ENCODE data around the gene FBXO4. TPM values are rescaled to one million over a fixed set of nuclear protein-coding genes. Genes with fewer than 3 reads are reported as not detected.
"Not testable (repeated sequence)": the region's sequence is repeated elsewhere in the genome, so short reads cannot be mapped to it uniquely, and the experiment has no call there.

Gene FBXO4
- polyA plus RNA-seq, 3 donors = 8.5 to 17.5 (median 9.4) TPM

DNA sequence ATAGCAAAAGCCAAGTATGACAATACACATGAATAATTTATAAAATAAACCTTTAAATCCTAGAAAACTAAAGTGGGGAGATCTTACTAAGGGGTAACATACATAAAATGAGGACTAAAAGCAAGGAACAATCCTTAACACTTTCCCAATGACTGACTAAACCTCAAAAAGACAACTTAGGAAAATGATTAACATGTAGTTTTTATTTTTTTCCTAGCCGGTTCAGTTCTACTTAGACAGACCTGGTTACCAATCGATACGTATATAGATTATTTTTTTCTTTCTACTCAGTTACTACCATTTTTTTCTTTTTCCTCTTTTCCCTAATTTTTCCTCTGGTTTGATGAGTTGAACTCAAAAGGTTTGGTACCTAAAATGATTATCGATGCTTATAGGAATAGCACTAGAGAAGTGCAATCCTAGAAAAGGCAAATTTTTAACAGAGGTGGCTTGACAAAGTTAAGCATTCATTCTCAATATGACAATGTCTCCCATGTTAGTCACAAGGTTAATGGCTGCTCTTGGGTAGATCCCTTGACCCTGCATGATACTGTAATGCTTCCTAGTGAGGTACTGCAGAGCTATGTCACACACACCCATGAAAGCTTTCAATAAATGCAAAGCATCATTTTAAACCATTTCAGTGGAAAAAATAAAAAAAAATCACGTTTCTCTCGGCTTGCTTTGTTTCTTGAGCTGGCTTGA, 41.5 kb downstream of the FBXO4 start:
- WGBS, 3 donors = 78 to 82% (median 79%) methylated on average over 6 of the region's 6 CpGs
- no peak overlapping the region for H3K27ac ChIP-seq (ENCODE audit: low read depth, low read length)

DNA sequence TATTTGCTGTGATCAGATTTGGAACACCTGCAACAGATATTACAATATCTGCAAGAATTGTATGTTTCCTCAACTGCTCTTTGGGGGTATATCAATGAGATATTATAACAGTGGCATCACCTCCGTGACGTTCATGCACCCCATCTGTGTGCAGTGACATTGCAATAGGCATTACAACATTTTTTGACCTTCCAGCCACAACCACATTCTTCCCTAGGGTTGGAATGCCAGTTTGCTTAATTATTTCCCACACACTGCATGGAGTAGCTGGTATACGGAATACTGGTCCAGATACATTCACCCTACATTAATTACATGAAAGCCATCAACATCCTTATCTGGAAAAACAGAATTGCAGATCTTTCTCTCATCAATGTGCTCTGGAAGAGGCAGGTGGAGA, 42.3 kb downstream of the FBXO4 start:
- WGBS, 3 donors = 60 to 87% (median 86%) methylated on average over 3 of the region's 3 CpGs
- H3K27ac ChIP-seq (ENCODE audit: low read depth, low read length) = no peak overlapping the region

DNA sequence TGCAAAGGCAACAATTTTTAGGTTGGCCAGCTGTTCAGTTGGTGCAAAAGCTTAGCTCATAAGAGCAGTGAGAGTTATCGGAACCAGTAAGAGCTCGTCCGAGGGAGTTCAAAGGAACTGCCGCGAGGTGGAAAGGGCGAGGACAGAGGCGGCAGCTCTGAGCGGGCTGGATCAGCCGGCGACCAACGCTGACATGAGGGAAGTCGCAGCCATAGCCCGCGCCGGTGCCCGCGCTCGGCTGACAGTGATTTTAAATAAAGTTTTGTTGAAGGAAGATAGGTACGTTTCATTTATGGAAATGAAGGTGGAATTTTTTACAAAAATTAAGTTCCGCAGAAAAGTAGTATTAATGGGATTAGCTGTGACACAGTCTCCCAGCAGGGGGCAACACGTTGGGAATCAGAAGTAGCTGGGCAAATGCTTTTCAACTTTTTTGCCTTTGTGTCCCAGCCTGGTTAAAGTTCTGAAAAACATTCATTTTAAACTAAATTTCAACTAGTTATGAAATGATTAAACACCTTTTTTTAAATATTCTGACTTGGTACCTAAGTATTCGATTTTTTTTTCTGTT, 43.2 kb downstream of the FBXO4 start:
- 86 to 93% (median 91%) methylated on average over 22 of the region's 22 CpGs for WGBS, 3 donors
- H3K27ac ChIP-seq (ENCODE audit: low read depth, low read length) = no peak overlapping the region

DNA sequence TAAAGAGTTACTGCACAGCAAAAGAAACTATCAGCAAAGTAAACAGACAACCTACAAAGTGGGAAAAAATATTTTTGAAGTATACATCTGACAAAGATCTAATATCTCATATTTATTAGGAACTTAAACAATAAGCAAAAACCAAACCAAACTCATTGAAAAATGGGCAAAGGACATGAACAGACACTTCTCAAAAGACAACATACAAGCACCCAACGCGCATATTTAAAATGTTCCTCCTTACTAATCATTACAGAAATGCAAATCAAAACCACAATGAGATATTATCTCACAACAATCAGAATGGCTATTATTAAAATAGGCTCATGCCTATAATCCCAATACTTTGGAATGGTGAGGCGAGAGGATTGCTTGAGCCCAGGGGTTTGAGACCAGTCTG, 48.0 kb downstream of the FBXO4 start:
- H3K27ac ChIP-seq (ENCODE audit: low read depth, low read length) = no peak overlapping the region
- WGBS, 3 donors = 88 to 96% (median 94%) methylated on average over 3 of the region's 3 CpGs

DNA sequence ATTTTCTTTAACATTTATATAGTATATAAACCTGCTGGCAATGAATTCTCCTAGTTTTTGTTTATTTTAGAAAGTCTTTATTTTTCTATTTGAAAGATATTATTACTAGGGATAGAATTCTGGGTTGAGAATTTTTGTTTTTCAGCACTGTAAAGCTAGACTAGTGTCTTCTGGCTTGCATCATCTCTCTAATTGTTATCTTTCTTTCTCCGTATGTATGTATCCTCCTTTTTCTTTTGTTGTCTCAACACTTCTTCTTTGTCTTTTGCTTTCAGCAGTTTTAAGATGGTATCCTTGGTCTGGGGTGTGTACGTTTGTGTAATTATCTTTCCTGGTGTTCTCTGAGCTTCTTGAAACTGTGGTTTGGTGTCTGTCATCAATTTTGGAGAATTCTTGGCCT, 48.8 kb downstream of the FBXO4 start:
- no peak overlapping the region for H3K27ac ChIP-seq (ENCODE audit: low read depth, low read length)
- 62 to 68% (median 65%) methylated on average over 2 of the region's 2 CpGs for WGBS, 3 donors

DNA sequence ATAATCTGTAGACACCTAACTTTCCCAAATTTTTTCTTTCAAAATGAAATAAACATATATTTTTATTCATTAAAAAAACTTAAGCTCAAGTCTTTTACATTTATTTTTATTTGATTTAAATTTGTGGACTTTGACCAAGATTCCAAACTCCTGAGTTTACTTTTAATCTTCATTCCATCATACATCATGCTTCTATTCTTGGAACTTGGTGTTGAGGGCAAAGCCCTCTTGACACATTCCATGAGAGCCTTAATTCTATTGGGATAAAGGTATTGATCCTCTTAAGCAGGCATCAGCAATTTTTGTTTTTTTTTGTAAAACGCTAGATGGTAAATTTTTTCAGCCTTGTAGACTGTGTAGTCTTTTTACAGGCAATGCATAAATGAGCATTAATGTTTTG, 53.6 kb downstream of the FBXO4 start:
- 72 to 92% (median 89%) methylated on average over 1 of the region's 1 CpG for WGBS, 3 donors
- no peak overlapping the region for H3K27ac ChIP-seq (ENCODE audit: low read depth, low read length)

DNA sequence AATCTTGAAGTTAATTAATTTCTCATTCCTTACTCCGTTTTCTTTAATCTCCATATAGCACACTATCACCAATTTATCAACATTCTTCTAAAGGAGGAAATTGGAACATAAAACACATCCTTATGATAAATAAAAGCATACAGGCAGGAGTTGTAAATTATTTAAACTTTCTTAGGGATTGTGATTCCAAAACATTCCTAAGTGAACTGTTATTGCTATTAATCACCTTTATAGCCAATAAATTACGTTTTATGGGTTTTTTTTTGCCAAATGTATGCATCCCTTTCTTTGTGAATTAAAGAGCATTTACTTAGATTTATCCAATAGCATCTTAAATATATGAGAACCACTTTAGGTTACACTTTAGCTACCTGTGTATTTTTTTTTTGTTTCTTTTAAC, 55.3 kb downstream of the FBXO4 start:
- WGBS, 3 donors = 32 to 43% (median 35%) methylated on average over 2 of the region's 2 CpGs
- H3K27ac ChIP-seq (ENCODE audit: low read depth, low read length) = no peak overlapping the region

DNA sequence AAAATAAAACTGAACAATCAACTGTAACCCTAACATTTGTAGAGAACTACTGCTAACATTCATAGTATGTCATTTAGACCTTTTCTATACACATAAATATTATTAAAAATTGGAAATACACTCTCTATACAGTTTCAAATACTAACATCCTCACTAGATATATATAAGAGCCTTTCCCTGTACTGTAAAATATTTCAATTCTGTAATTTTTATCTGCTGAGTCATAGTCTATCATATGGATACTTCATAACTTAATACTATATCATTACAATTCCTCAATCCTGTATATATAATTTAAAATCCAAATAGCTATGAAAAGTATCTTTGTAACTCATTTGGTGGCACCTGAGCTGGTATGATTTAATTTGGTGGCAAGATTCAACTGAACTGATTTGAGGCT, 55.8 kb downstream of the FBXO4 start:
- H3K27ac ChIP-seq (ENCODE audit: low read depth, low read length) = no peak overlapping the region

DNA sequence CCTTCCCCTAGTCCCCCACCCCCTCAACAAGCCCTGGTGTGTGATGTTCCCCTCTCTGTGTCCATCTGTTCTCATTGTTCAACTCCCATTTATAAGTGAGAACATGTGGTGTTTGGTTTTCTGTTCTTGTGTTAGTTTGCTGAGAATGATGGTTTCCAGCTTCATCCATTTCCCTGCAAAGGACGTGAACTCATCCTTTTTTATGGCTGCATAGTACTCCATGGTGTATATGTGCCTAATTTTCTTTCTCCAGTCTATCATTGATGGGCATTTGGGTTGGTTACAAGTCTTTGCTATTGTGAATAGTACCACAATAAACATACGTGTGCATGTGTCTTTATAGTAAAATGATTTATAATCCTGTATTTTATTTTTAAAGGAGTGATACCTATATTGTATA, 57.8 kb downstream of the FBXO4 start:
- WGBS, 3 donors = 80 to 89% (median 83%) methylated on average over 2 of the region's 2 CpGs
- not testable (repeated sequence) for H3K27ac ChIP-seq (ENCODE audit: low read depth, low read length)

DNA sequence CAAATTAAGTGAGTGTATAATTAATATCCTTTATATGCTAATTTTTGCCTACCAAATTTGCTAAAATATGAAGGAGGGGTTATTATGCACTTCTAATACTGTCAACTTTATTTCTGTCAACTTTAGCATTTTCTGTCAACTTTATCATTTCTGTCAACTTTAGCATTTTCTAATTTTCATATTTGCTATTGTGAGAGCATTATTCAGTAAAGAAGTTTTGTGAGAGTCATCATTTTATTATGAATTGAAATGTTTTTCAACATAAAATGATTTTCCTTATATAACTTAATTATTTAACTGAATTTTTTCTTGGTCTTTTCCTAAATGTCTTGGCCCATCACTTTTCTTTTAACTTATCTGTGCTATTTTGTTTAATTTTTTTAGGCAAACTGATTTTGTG, 58.2 kb downstream of the FBXO4 start:
- H3K27ac ChIP-seq (ENCODE audit: low read depth, low read length) = no peak overlapping the region

DNA sequence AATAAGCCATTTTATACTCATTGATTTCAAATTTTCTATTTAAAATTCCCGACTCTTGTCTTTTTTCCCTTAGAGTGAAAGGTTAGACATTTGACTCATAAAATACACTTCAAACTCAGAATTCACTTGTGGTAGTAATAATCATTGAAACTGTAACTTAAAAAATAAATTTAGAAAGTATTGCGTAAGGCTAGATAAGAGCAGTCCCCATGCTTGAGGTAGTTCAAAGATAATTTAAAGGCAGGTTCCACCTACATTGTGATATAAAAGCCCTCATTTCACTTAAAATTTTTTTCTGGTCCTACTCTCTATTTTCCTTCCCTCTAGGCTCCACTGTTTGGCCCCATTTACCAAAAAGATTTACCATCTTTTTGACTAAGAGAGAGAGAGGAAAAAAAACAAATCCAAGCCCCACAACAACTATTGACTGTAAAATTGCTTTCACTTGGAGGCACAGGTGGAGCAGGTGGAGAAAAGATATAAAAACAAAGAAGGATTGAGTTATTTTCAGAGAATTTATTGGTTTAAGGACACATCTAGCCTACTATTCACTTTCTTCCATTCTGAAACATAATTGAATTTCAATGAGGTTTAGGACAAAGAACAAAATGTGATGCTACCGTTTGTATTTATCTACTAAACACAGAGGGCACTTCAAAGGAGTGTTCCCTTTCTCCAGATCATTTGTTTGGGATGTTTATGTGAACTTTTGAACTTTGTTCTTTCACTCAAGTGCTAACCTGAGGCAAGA, 61.0 kb downstream of the FBXO4 start:
- WGBS, 3 donors = 53 to 74% (median 71%) methylated on average over 3 of the region's 3 CpGs
- H3K27ac ChIP-seq (ENCODE audit: low read depth, low read length) = no peak overlapping the region

Other genes starting within 250 kb of the FBXO4 start
- 10 to 100 TPM in 2 of 3 donors, 1 to 10 TPM in 1; 6.0 to 69.3 (median 29.8) TPM for gene OXCT1, start 54.9 kb upstream of the FBXO4 start, polyA plus RNA-seq
- gene RIMOC1, start 20.9 kb upstream of the FBXO4 start, polyA plus RNA-seq = 1 to 10 TPM; 4.5 to 9.9 (median 6.9) TPM

Data from adipose tissue (tissue), 3 donors.